HepG2 (cell line): ENCODE results near the gene SPTSSA.

ENCODE experiments used
- ETV5 ChIP-seq: IDR thresholded peaks from 2 replicates; pipeline ENCODE4 v1.6.1; 2018; ENCODE audit warnings: missing biosample characterization, missing genetic modification reagents, inconsistent platforms, borderline replicate concordance
- FOXA1 ChIP-seq, 2 experiments: fragments of 450-650 bp in 1 of 2; sonication (generic) in 1 of 2; formaldehyde crosslinking in 1 of 2; IDR thresholded peaks; 2 replicates each; pipeline versions ENCODE4 v1.4.0 to v1.6.1; 2016 to 2020; ENCODE audit warnings: missing genetic modification reagents in 1 of 2
- GLI4 ChIP-seq: sonication (generic); formaldehyde crosslinking; IDR thresholded peaks from 2 replicates; pipeline ENCODE4 v1.5.1; 2020; ENCODE audit warnings: missing genetic modification reagents, mild to moderate bottlenecking, moderate library complexity, borderline replicate concordance
- MTA1 ChIP-seq: sonication (generic); formaldehyde crosslinking; IDR thresholded peaks from 2 replicates; pipeline ENCODE4 v1.4.0; 2020; ENCODE audit warnings: missing genetic modification reagents, mild to moderate bottlenecking, borderline replicate concordance
- TF ChIP-seq, protein P1 (sequence below): sonication (generic); formaldehyde crosslinking; IDR thresholded peaks from one replicate; pipeline ENCODE4 v1.5.1; 2020; ENCODE audit warnings: mild to moderate bottlenecking, missing genetic modification reagents; ENCODE audit errors: not compliant biosample characterization
- TF ChIP-seq, protein P2 (sequence below): sonication (generic); formaldehyde crosslinking; IDR thresholded peaks from 2 replicates; pipeline ENCODE4 v1.4.0; 2020; ENCODE audit warnings: missing genetic modification reagents

DNA sequence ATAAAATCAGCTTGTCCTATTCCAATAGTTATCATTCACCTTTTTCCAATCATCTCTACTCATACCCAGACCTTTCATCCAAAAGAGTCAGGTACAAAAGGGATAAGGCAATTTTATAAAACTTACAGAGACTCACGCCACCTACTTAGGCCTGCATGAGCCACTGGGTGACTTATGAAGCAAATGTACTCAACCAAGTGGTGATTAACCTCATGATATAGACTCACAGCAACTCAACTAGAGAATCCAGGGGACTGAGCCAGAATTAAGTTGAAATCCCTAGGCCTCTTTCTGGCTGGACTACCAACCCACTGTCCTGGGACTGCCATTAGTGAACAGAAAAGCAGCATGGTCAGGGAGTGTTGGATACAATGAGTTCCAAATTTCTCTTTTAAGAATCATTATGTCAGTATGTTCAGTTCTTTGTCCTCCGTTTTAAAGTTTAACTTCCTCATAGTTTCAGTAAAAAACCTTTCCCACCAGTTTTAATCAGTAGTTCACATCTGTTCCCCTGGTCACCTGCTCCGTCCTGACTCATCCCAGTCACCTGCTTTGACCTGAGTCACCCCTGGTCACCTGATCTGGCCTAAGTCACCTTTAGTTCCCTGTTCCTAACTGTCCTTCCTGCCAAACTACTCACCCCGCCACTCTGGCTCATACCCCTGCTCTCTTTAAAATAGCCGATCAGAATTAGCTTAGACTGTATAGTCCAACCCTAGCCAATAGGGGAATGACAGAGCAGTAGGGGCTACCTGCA, 36.8 kb downstream of the SPTSSA start:
- TF ChIP-seq, protein P1, sequence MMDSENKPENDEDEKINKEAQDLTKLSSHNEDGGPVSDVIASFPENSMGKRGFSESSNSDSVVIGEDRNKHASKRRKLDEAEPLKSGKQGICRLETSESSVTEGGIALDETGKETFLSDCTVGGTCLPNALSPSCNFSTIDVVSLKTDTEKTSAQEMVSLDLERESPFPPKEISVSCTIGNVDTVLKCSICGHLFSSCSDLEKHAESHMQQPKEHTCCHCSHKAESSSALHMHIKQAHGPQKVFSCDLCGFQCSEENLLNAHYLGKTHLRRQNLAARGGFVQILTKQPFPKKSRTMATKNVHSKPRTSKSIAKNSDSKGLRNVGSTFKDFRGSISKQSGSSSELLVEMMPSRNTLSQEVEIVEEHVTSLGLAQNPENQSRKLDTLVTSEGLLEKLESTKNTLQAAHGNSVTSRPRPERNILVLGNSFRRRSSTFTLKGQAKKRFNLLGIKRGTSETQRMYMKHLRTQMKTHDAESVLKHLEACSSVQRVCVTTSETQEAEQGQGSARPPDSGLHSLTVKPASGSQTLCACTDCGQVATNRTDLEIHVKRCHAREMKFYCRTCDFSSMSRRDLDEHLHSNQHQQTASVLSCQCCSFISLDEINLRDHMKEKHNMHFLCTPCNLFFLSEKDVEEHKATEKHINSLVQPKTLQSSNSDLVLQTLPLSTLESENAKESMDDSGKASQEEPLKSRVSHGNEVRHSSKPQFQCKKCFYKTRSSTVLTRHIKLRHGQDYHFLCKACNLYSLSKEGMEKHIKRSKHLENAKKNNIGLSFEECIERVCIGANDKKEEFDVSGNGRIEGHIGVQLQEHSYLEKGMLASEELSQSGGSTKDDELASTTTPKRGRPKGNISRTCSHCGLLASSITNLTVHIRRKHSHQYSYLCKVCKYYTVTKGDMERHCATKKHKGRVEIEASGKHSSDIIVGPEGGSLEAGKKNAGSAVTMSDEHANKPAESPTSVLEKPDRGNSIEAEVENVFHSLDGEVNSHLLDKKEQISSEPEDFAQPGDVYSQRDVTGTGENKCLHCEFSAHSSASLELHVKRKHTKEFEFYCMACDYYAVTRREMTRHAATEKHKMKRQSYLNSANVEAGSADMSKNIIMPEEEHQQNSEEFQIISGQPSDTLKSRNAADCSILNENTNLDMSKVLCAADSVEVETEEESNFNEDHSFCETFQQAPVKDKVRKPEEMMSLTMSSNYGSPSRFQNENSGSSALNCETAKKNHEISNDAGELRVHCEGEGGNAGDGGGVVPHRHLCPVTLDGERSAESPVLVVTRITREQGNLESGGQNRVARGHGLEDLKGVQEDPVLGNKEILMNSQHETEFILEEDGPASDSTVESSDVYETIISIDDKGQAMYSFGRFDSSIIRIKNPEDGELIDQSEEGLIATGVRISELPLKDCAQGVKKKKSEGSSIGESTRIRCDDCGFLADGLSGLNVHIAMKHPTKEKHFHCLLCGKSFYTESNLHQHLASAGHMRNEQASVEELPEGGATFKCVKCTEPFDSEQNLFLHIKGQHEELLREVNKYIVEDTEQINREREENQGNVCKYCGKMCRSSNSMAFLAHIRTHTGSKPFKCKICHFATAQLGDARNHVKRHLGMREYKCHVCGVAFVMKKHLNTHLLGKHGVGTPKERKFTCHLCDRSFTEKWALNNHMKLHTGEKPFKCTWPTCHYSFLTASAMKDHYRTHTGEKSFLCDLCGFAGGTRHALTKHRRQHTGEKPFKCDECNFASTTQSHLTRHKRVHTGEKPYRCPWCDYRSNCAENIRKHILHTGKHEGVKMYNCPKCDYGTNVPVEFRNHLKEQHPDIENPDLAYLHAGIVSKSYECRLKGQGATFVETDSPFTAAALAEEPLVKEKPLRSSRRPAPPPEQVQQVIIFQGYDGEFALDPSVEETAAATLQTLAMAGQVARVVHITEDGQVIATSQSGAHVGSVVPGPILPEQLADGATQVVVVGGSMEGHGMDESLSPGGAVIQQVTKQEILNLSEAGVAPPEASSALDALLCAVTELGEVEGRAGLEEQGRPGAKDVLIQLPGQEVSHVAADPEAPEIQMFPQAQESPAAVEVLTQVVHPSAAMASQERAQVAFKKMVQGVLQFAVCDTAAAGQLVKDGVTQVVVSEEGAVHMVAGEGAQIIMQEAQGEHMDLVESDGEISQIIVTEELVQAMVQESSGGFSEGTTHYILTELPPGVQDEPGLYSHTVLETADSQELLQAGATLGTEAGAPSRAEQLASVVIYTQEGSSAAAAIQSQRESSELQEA = no peak
- TF ChIP-seq, protein P2, sequence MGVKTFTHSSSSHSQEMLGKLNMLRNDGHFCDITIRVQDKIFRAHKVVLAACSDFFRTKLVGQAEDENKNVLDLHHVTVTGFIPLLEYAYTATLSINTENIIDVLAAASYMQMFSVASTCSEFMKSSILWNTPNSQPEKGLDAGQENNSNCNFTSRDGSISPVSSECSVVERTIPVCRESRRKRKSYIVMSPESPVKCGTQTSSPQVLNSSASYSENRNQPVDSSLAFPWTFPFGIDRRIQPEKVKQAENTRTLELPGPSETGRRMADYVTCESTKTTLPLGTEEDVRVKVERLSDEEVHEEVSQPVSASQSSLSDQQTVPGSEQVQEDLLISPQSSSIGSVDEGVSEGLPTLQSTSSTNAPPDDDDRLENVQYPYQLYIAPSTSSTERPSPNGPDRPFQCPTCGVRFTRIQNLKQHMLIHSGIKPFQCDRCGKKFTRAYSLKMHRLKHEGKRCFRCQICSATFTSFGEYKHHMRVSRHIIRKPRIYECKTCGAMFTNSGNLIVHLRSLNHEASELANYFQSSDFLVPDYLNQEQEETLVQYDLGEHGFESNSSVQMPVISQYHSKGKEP = no peak
- no peak for TF ChIP-seq MTA1 (CRISPR knock-in tag)
- no peak for TF ChIP-seq FOXA1 (IDR thresholded peaks at IDR 0.05)
- no peak for TF ChIP-seq FOXA1 (CRISPR knock-in tag; IDR thresholded peaks at IDR 0.05)
- TF ChIP-seq GLI4 (CRISPR knock-in tag) = no peak
- no peak for TF ChIP-seq ETV5 (CRISPR knock-in tag)
